HG03558 (cell line): ENCODE results near the gene GATD1.

Source experiments
- ATAC-seq: cut with Tn5 transposase; IDR thresholded peaks from one replicate; pipeline ENCODE4 v1.9.1; 2021; ENCODE audit warnings: moderate number of reproducible peaks; ENCODE audit not compliant: unreplicated experiment; ENCODE audit errors: extremely low read depth

GATD1 gene

GRCh38 chr11:796565-797295, 19.4 kb upstream of the GATD1 start:
- no peak for ATAC-seq

- no peak for ATAC-seq
These were observed 18.6 kb upstream of the GATD1 start for GRCh38 chr11:795634-796564.

GRCh38 chr11:794766-795633, 17.7 kb upstream of the GATD1 start:
- ATAC-seq, result no peak

GRCh38 chr11:794013-794765, 16.9 kb upstream of the GATD1 start:
- no peak for ATAC-seq

- no peak for ATAC-seq
These were observed 16.3 kb upstream of the GATD1 start for GRCh38 chr11:793556-793955.

GRCh38 chr11:792873-793272, 15.6 kb upstream of the GATD1 start:
- ATAC-seq, result no peak

GRCh38 chr11:792535-792821, 15.2 kb upstream of the GATD1 start:
- no peak for ATAC-seq

GRCh38 chr11:791658-792534, 14.6 kb upstream of the GATD1 start:
- no peak for ATAC-seq

- no peak for ATAC-seq
These were observed 13.7 kb upstream of the GATD1 start for GRCh38 chr11:790721-791564.

GRCh38 chr11:789943-790342, 12.7 kb upstream of the GATD1 start, which contains the start of gene CEND1:
Gene CEND1, minus strand, starts transcription at chr11:790090. Its CDS starts 1,514 bp downstream, at chr11:788576.
- ATAC-seq, result no peak

- no peak for ATAC-seq
These were observed 12.0 kb upstream of the GATD1 start for GRCh38 chr11:788953-789940.

GRCh38 chr11:788009-788640, 10.8 kb upstream of the GATD1 start:
- ATAC-seq, result no peak

- ATAC-seq, result no peak
These were observed 9.9 kb upstream of the GATD1 start for GRCh38 chr11:787084-787675.

GRCh38 chr11:786235-787083, 9.2 kb upstream of the GATD1 start:
- ATAC-seq, result no peak

GRCh38 chr11:783581-784015, 6.3 kb upstream of the GATD1 start:
- no peak for ATAC-seq
